B cell (primary cell): ENCODE data around the gene GABRG3. TPM values are rescaled to one million over a fixed set of nuclear protein-coding genes. Genes with fewer than 3 reads are reported as not detected.

Experiments used
- ATAC-seq: fragments of 200-7000 bp; cut with Tn5 transposase; one replicate; pipeline ENCODE4 v1.10.0; 2021; ENCODE audit warnings: low read depth, mild to moderate bottlenecking, moderate number of reproducible peaks, moderate library complexity
- CTCF ChIA-PET: fragments of 350-600 bp; sonication (Branson Sonifier 250); formaldehyde crosslinking; loops from one replicate; lab custom pipeline; 2021; ENCODE audit warnings: antibody characterized with exemption, inconsistent platforms; lab: Charles Lee
- POLR2A ChIA-PET: fragments of 350-600 bp; sonication (Branson Sonifier 250); formaldehyde crosslinking; loops from one replicate; lab custom pipeline; 2021; ENCODE audit warnings: antibody characterized with exemption; lab: Charles Lee
- DNase-seq: peaks from one replicate; pipeline ENCODE4 v3.0.0; 2013
- H2AFZ ChIP-seq: 2 replicates; pipeline ENCODE4 v1.6.1; 2012; ENCODE audit warnings: mild to moderate bottlenecking, low read depth, low read length; ENCODE audit not compliant: insufficient read depth, poor library complexity, severe bottlenecking
- H3K27ac ChIP-seq, 2 donors: 1 replicate in 1 of 2; 2 replicates in 1 of 2; pipeline ENCODE4 v1.5.1; 2012 to 2013; ENCODE audit warnings: low read length in 2 of 2, mild to moderate bottlenecking in 2 of 2, moderate library complexity in 1 of 2
- H3K27me3 ChIP-seq, 4 experiments: fragments of 200-600 bp in 1 of 4; sonication (generic) in 1 of 4; replicated peaks in 1 of 4; 1 replicate in 2 of 4; 2 replicates in 2 of 4; pipeline versions ENCODE4 v1.6.1 to v1.7.0; 2013 to 2016; ENCODE audit warnings: low read length in 3 of 4, mild to moderate bottlenecking in 2 of 4, mixed read lengths in 1 of 4, moderate library complexity in 1 of 4; ENCODE audit not compliant: insufficient read depth in 4 of 4, control insufficient read depth in 3 of 4; ENCODE audit errors: control extremely low read depth in 1 of 4
- H3K36me3 ChIP-seq, 2 experiments: replicated peaks in 1 of 2; 1 replicate in 1 of 2; 2 replicates in 1 of 2; pipeline versions ENCODE4 v1.6.1 to v1.7.1; 2013; ENCODE audit warnings: low read length in 1 of 2; ENCODE audit not compliant: insufficient read depth in 2 of 2, control insufficient read depth in 1 of 2; ENCODE audit errors: control extremely low read depth in 1 of 2, extremely low read depth in 1 of 2
- H3K4me1 ChIP-seq, 2 donors: fragments of 200-600 bp in 1 of 2; sonication (generic) in 1 of 2; 1 replicate in 1 of 2; 2 replicates in 1 of 2; pipeline versions ENCODE4 v1.5.1 to v1.6.1; 2013 to 2017; ENCODE audit warnings: low read length in 2 of 2; ENCODE audit not compliant: control insufficient read depth in 2 of 2, insufficient read depth in 2 of 2
- H3K4me2 ChIP-seq: replicated peaks from 2 replicates; pipeline ENCODE3; 2012; ENCODE audit warnings: mild to moderate bottlenecking, low read depth, low read length; ENCODE audit not compliant: poor library complexity, severe bottlenecking
- H3K4me3 ChIP-seq, 5 experiments: fragments of 200-600 bp in 1 of 5; sonication (generic) in 1 of 5; 1 replicate in 3 of 5; 2 replicates in 2 of 5; pipeline versions ENCODE4 v1.5.1 to v1.7.0; 2011 to 2016; ENCODE audit warnings: low read length in 4 of 5, mild to moderate bottlenecking in 4 of 5, low read depth in 2 of 5, control low read depth in 1 of 5, moderate library complexity in 1 of 5; ENCODE audit not compliant: insufficient read depth in 1 of 5; ENCODE audit errors: control extremely low read depth in 1 of 5, extremely low read depth in 1 of 5
- H3K79me2 ChIP-seq: fragments of 200-600 bp; sonication (generic); one replicate; pipeline ENCODE4 v1.6.0; 2016; ENCODE audit warnings: low read length; ENCODE audit not compliant: control insufficient read depth, insufficient read depth
- H3K9ac ChIP-seq: fragments of 200-600 bp; sonication (generic); 2 replicates; pipeline ENCODE4 v1.6.1; 2017; ENCODE audit warnings: mild to moderate bottlenecking, low read length, moderate library complexity
- H3K9me3 ChIP-seq, 3 donors: one replicate each; pipeline versions ENCODE4 v1.6.1 to v1.7.1; 2013; ENCODE audit warnings: low read length in 2 of 3; ENCODE audit not compliant: control insufficient read depth in 2 of 3, insufficient read depth in 1 of 3; ENCODE audit errors: control extremely low read depth in 1 of 3
- H4K20me1 ChIP-seq: 2 replicates; pipeline ENCODE4 v1.6.0; 2012; ENCODE audit warnings: mild to moderate bottlenecking, low read length; ENCODE audit not compliant: insufficient read depth, control insufficient read depth, poor library complexity, severe bottlenecking
- H3K27ac Mint-ChIP-seq: one replicate; pipeline ENCODE4 v1.8.0; 2021; ENCODE audit warnings: mixed read lengths
- H3K27me3 Mint-ChIP-seq: one replicate; pipeline ENCODE4 v1.8.0; 2021; ENCODE audit warnings: mixed read lengths
- H3K4me1 Mint-ChIP-seq: one replicate; pipeline ENCODE4 v1.8.0; 2021; ENCODE audit warnings: mixed read lengths
- H3K4me3 Mint-ChIP-seq: one replicate; pipeline ENCODE4 v1.8.0; 2021; ENCODE audit warnings: mixed read lengths
- H3K9me3 Mint-ChIP-seq: one replicate; pipeline ENCODE4 v1.8.0; 2022; ENCODE audit warnings: mixed read lengths; ENCODE audit not compliant: insufficient read depth
- CTCF ChIP-seq: fragments of 200-600 bp; IDR thresholded peaks from one replicate; pipeline ENCODE4 v1.8.0; 2022; ENCODE audit warnings: antibody characterized with exemption, mild to moderate bottlenecking
- EZH2 ChIP-seq: IDR thresholded peaks from 2 replicates; pipeline ENCODE4 v1.6.1; 2012; ENCODE audit warnings: borderline replicate concordance, low read depth, mild to moderate bottlenecking, moderate library complexity, low read length; ENCODE audit not compliant: insufficient read depth, poor library complexity, severe bottlenecking
- WGBS: methylation state at CpG from one replicate; pipeline ENCODE4 v1.1.5; 2013; ENCODE audit warnings: missing lambda C conversion rate; ENCODE audit not compliant: insufficient coverage; 5-methylcytosine and 5-hydroxymethylcytosine counted together
- intact Hi-C: fragments of 100-400 bp; cut with micrococcal nuclease; formaldehyde crosslinking; loops from one replicate; pipeline ENCODE4 v1.10.0; 2022
- polyA plus RNA-seq: library from polyadenylated mRNA; depleted of rRNA; stranded (reverse); fragments of >200 nt; gene quantifications from 2 replicates; pipeline ENCODE4 v1.2.3, GENCODE V29; 2012
- total RNA-seq, 2 donors: library from RNA; stranded (reverse); fragments of 120-200 nt in 1 of 2; gene quantifications; 1 replicate in 1 of 2; 2 replicates in 1 of 2; pipeline versions ENCODE4 v1.2.3 to v1.2.4, GENCODE V29; 2013 to 2022

The GABRG3 gene
- total and polyA plus RNA-seq, 2 donors (not counting 1 experiment from before 2014, with no cell fraction given), result not detected

- WGBS, result no CpG with 5 or more reads among the region's 1 CpG
- H3K4me1 ChIP-seq, result no peaks in the 10 kb centered on the region
- Mint-ChIP-seq H3K4me1 (no peaks in the 10 kb centered on the region), H3K27ac (no peak overlapping the region), H3K27me3 (no peaks in the 10 kb centered on the region), H3K4me3 (no peak overlapping the region), H3K9me3 (peaks cover 10% of the 10 kb centered on the region)
- H2AFZ ChIP-seq, result no peak overlapping the region
- no peak overlapping the region for H3K9ac ChIP-seq
- no peak overlapping the region for H3K4me3 ChIP-seq
- no peak overlapping the region for H3K4me2 ChIP-seq
- TF ChIP-seq CTCF (no peak), EZH2 (no peak)
- DNase-seq, result no peak
- intact Hi-C loops, result no loop called here
- POLR2A ChIA-PET, result no interaction called here
- no peaks in the 10 kb centered on the region for H3K79me2 ChIP-seq
- ATAC-seq, result no peak
- CTCF ChIA-PET, result no interaction called here
- H3K27ac ChIP-seq, result no peak overlapping the region
- H4K20me1 ChIP-seq, result no peaks in the 10 kb centered on the region
- no peaks in the 10 kb centered on the region for H3K27me3 ChIP-seq
- H3K36me3 ChIP-seq, result no peaks in the 10 kb centered on the region
- H3K9me3 ChIP-seq, result peaks cover 0 to 14% (median 0%) of the 10 kb centered on the region in 3 donors
Observed at GRCh38 chr15:27336676-27337075, 365.7 kb downstream of the GABRG3 start.

DNA sequence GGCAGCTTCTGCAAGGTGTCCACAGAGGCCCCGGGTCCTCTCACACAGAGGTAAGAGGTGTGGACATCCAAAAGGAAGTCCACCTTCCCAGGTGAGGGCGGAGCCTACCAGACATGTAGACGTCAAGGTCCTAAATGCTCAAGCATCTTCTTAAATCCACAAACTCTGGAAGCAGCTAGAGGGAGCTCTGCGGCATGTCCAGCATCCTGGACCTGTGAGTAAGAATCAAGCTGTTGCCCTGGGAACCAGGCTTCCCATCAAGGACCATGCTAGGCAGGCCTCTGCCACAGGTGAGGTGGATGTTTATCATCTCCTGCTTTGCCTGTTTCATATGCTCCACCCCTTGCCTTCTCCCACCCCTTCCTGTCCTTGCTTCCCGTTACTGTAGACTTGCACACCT, 368.2 kb downstream of the GABRG3 start:
- Mint-ChIP-seq H3K27me3 (no peaks in the 10 kb centered on the region), H3K4me1 (no peaks in the 10 kb centered on the region), H3K9me3 (peaks cover 10% of the 10 kb centered on the region), H3K27ac (no peak overlapping the region), H3K4me3 (no peak overlapping the region)
- Histone ChIP-seq H3K36me3 (no peaks in the 10 kb centered on the region), H3K27me3 (no peaks in the 10 kb centered on the region), H2AFZ (no peak overlapping the region), H3K79me2 (no peaks in the 10 kb centered on the region), H3K27ac (no peak overlapping the region), H3K4me1 (no peaks in the 10 kb centered on the region), H4K20me1 (no peaks in the 10 kb centered on the region), H3K9me3 (peaks cover 0 to 21% (median 0%) of the 10 kb centered on the region in 3 donors), H3K4me2 (no peak overlapping the region), H3K9ac (no peak overlapping the region), H3K4me3 (no peak overlapping the region)
- intact Hi-C loops, result no loop called here
- DNase-seq, result no peak
- no peak for ATAC-seq
- WGBS, result 92% methylated on average over 5 of the region's 5 CpGs
- ChIA-PET CTCF (interaction anchor here (1.3 kb wide), 1 partner anchor 93 kb away, joined by 4 read pairs; no protein-coding TSS in a partner anchor), POLR2A (no interaction called here)
- no peak for TF ChIP-seq CTCF
- no peak for TF ChIP-seq EZH2
